ENCODE results near the gene CD37. TPM values are rescaled to one million over a fixed set of nuclear protein-coding genes. Genes with fewer than 3 reads are reported as not detected.
"Not testable (repeated sequence)": the region's sequence is repeated elsewhere in the genome, so short reads cannot be mapped to it uniquely, and the experiment has no call there.

Gene CD37, protein sequence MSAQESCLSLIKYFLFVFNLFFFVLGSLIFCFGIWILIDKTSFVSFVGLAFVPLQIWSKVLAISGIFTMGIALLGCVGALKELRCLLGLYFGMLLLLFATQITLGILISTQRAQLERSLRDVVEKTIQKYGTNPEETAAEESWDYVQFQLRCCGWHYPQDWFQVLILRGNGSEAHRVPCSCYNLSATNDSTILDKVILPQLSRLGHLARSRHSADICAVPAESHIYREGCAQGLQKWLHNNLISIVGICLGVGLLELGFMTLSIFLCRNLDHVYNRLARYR
- not detected in 2 replicates for total RNA-seq

DNA sequence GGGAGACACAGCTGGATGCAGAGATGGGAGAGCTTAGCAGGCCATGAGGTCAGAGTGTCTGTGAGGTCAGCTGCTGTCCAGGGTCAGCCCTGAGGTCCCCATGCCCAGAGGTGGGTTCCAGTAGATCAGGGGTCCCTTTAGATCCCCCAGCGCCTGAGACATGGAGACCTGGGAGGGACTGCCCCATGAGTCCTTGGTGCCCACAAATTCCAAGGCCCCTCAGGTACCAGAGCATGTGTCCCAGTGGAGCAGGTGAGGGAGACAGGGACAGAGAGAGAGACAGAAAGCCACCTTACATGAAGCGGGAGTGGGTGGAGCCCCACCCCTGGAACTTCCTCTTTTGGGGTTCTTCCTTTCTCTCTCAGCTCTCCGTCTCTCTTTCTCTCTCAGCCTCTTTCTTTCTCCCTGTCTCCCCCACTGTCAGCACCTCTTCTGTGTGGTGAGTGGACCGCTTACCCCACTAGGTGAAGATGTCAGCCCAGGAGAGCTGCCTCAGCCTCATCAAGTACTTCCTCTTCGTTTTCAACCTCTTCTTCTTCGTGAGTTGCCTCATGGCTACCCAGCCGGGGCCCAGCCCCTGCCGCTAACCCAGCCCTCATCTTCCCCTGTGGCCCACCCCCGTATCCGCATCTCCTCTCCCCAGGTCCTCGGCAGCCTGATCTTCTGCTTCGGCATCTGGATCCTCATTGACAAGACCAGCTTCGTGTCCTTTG lies at the start of gene CD37:
Gene CD37, plus strand, starts transcription at position 336 of the 713 bp plus-strand sequence. Its CDS starts 135 bp downstream, at position 471.
- DNase-seq, result no peak

DNA sequence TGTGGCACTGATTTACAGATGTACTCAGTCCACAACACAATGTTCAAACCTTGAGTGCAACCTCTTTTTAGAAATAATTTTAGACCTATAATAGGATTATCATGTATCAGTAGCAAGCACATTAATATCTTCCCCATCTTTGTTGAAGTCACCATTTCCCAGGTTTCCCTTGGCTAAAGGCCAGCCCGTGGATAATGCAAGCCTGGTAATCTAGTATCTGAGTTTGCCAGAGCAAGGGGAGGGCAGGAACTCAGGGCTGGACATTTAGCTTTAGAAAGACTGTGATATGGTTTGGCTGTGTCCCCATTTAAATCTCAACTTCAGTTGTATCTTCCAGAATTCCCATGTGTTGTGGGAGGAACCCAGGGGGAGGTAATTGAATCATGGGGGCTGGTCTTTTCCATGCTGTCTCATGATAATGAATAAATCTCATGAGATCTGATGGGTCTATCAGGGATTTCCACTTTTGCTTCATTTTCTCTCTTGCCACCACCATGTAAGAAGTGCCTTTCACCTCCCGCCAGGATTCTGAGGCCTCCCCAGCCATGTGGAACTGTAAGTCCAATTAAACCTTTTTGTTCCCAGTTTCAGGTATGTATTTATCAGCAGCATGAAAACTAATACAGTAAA lies 48.0 kb upstream of the CD37 start:
- DNase-seq, result no peak

DNA sequence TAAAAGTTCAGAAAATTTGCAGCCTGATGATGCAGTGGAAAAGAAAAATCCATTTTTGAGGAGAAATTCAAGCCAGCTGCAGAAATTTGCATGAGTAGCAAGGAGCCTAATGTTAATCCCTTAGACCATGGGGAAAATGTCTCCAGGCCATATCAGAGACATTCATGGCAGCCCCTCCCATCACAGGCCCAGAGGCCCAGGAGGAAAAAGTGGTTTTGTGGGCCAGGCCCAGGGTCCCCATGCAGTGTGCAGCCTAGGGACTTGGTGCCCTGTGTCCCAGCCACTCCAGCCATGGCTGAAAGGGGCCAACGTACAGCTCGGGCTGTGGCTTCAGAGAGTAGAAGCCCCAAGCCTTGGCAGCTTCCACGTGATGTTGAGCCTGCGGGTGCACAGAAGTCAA lies 47.0 kb upstream of the CD37 start:
- DNase-seq, result not testable (repeated sequence)

GRCh38 chr19:49289286-49289685 lies 45.9 kb upstream of the CD37 start:
- not testable (repeated sequence) for DNase-seq

DNA sequence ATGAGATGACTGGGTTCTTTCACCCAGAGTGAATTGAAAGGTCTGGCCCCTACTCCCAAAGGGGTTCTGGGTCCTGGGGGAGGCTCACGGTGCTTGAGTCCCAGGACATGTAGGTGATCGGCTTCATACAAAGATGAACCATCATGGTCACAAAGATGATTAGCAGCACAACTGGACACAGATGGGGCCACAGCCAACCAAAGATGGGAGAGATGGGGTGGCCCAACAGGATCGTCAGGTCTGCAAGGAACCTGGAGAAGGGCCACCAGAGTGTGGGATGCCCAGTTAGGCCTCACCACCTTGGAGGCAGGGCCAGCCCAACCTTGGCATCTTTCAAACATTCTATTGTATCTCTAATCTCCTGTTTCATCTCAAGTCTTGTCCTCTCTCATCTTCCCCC lies 44.7 kb upstream of the CD37 start:
- no peak for DNase-seq

DNA sequence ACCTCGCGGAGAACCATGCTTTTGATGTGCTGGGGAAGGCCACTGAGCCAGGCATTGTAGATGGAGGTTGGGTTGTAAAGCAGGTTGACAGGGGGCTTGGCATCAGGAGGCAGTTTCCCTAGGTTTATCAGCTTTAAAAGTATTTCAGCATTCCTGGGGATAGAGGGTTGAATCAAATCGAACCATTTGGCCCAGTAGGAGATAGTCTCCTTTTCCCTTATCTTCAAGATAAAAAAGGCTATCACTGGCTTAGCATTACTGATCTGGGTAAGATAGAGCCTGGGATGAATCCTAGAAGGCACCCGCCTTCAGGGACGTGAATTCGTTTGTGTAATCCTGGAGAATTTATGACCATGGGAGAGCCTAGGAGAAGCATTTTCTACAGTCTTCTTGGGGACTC lies 40.8 kb upstream of the CD37 start:
- no peak for DNase-seq

GRCh38 chr19:49295208-49295880 lies 39.9 kb upstream of the CD37 start:
- no peak for DNase-seq

DNA sequence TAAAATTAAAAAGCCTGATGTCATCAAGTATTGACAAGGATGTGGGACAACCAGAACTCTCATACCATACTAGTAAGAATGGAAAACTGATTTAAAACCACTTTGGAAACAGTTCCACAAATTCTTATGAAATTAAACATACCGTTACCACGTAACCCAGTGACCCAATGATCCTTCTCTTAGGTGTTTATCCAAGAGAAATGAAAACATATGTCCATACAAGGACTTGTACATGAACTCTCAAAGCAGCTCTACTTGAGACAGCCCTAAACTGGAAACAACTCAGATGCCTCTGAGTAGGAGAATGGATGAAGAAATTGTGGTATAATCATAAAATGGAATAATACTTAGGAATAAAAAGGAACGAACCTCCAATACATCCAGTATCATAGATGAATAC lies 37.8 kb upstream of the CD37 start:
- DNase-seq, result no peak

GRCh38 chr19:49298653-49299052 lies 36.6 kb upstream of the CD37 start:
- DNase-seq, result not testable (repeated sequence)

DNA sequence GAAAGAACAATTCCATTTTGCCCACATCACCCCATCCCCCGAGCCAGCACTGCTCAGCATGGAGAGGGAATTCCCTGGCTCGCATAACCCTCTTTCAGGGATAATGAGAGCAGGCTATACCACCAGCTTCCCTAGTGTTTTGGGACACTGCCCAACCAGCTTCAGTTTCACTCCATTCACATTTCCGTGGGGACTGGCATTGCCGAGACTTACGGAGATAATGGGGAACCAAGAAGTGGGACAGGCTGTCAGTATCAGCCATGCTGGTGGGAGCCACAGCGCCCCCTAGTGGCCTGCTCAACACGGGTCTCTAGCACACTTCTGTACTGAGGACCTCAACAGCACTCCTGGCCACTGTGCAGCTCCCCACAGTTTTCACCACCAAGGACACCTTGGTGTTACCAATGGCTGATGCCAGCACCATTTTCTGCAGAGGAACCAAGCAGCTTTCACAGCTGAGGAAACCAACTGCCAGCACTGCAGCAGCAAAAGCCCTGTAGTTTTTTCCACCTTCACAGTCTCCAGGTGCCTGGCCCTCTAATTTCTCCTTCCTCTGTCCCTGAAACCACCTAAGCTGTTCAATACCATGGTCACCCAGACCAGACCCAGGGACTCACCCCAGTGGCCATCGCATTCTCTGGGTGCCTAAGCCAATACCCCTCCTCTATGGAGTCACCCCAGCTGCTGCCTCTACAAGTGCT lies 33.9 kb upstream of the CD37 start:
- DNase-seq, result peak; percentile 83

DNA sequence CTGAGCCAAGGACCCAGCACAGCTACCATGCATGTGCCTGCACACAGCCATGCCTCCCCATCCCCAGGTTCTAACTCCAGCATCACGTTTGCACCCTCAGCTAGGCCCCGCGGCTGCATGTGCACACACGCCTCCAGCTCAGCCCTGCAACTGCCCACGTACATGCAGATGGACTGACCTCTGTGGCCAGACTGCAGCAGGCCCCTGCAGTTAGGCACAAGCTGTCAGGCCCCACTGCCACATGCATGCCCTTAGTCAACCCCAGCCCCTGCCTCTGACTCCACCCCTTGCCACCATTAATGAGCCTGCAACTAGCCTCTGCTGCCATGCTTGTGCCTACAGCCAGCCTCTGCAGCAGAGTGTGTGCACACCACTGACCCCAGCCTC lies 33.3 kb upstream of the CD37 start:
- no peak for DNase-seq

GRCh38 chr19:49306734-49307133 lies 28.5 kb upstream of the CD37 start:
- DNase-seq, result not testable (repeated sequence)

GRCh38 chr19:49309087-49309486 lies 26.1 kb upstream of the CD37 start:
- DNase-seq, result no peak

DNA sequence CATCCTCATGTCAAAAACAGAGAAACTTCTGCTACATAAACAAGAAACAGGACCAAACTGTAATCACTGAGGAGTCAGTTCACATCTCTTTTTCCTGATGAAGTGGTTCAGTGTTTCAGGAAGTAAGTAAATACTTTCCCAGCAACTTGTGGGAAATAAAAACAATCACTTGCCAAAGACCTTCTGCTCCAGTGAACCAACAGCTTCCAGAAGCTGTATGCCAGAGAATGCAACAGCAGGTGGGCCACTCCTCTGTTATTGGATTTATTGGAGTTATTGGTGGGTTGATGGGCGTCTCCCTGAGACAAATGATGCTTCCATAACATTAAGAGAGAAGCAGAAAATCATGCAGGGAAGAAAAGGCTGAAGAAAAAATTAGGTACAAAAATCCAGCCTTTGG lies 20.1 kb upstream of the CD37 start:
- DNase-seq, result peak; percentile 50

GRCh38 chr19:49316284-49316683 lies 18.9 kb upstream of the CD37 start:
- no peak for DNase-seq

DNA sequence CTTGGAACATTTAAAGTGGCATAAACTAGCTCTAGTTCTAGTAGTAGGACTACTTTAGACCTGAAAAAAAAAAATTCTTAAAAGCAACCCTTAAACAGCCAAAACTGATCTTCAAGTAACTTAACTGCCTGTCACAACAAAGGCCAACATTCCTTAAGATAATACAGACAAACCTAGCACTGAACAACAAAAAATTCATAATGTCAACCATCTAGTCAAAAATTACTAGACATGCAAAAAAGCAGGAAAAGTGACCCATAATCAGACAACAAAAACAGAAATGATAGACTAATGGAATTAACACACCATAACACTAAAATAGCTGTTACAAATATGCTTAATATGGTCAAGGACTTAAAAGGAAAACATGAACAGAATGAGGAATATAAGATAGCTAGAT lies 16.9 kb upstream of the CD37 start:
- DNase-seq, result no peak

DNA sequence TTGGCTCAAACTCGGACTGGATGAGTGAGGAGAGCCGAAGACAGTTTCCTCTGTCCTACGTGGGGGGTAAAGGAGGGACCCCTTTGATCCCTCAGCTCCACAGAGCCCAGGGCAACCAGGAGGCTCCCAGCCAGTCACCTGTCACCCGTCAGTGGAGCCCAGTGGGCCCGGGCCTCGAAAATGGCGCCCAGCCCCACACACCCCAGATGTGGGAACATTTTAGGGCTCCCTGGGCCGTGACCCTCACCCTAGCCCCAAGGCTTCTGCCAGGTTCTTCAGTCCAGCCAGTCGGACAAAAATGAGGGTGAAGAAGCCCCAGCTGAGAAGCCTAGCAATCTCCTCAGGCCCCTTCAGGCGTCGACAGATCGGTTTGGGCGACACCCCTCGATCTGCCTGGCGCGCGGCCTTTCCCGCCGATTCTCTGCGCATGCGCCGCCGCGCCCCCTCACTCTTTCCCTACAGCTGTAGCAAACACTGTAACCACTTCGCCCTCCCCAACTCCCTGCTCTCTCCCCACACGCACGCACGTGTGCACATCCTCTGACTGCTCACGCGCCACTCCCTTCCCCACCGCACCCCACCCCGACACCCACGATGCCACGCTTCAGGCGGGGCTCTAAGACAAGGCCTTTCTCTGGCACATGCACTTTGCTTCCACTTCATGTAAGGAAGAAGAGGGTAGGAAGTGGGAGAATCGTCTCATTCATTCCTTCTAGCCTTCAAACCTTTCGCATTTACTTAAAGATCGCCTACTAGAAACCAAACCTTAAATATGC lies 10.2 kb upstream of the CD37 start, which contains the start of gene SLC6A16:
Gene SLC6A16, minus strand, starts transcription at position 391 of the 776 bp plus-strand sequence. CDS start 13,844 bp downstream, outside the sequence.
- no peak for DNase-seq

- not testable (repeated sequence) for DNase-seq
These were observed 9.4 kb upstream of the CD37 start for GRCh38 chr19:49325756-49326155.

DNA sequence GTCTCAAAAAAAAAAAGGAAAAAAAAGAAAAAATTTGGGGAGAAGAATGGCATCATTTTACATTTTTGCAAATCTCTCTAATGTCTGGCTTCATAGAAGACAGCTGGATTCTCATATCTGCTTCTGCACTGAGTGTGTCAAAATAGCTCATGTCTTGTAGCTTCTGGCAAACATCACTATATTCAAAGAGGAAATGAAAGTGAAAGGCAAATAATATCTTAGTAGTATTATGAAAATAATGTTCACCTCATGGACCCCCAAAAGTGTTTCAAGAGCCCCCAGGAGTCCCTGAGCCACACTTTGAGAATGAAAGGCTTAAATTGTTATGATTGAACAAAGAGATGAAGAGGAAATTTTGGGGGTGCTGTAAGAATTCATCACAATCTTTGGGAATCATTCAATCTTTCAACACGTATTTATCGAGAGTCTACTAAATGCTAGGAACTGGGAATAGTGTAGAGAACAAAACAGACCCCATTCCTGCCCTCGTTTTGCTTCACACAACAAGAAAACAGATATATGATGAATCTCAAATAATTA lies 9.0 kb upstream of the CD37 start:
- DNase-seq, result no peak

DNA sequence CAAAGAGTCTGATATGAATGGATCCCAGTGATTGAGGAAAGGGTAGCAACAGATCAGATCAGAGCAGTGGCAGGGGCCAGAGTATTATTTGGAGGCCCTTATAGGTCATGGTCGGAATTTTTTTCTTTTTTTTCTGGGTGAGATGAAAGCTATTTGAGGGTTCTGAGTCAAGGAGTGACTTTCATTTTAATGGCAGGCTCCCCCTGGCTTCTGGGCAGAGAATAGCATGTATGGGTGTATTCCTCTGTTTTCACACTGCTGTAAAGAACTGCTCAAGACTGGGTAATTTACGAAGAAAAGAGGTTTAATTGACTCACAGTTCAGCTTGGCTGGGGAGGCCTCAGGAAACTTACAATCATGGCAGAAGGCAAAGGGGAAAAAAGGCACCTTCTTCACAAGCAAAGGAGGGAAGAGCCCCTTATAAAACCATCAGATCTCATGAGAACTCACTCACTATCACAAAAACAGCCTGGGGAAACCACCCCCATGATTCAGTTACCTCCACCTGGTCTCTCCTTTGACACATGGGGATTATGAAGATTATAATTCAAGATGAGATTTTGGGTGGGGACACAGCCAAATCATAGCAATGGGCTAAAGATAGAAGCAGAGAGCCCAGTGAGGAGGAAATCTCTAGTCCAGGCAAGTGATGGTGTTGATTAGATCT lies 7.2 kb upstream of the CD37 start:
- DNase-seq, result peak; percentile 60

- DNase-seq, result no peak
These were observed 6.5 kb upstream of the CD37 start for GRCh38 chr19:49328741-49329140.
